ENCODE results near the gene RHOG.

RHOG gene

GRCh38 chr11:3859373-3859881 is 18.7 kb upstream of the RHOG start:
- WGBS, 2 experiments (ENCODE audit: insufficient coverage in 2 of 2): 89 to 96% methylated on average over 3 to 4 of the region's 4 CpGs
- Histone ChIP-seq H3K4me1 (ENCODE audit: control insufficient read depth, insufficient read depth, low read length, poor library complexity, severe bottlenecking) (peaks cover 23% of the 10 kb centered on the region), H3K9me3 (ENCODE audit: control insufficient read depth, low read length) (no peaks in the 10 kb centered on the region), H3K27ac (ENCODE audit: low read depth, low read length, severe bottlenecking) (no peak overlapping the region), H3K36me3 (ENCODE audit: control insufficient read depth, insufficient read depth, low read length) (no peaks in the 10 kb centered on the region), H3K4me3 (ENCODE audit: extremely low read depth, insufficient read depth, low read length, poor library complexity, severe bottlenecking) (no peak overlapping the region)

DNA sequence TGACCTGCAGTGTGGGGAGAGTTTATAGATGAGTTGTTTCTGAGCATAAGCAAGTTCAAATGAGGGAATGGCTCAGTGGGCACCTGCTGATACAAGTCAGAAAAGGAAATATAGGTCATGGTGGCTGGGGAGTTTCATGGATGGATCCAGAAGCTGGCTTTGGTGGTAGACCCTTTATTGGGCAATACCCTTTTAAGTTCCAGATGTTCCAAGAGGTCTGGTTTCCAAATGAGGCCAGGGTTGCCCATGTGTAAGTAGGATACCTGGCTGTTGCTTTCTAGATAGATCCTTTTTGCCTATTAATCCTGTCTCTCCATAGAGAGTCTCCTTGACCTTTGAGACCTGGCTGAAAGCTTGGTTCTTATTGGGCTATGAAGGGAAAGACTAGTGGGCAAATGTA is 16.9 kb upstream of the RHOG start:
- peaks cover 25% of the 10 kb centered on the region for H3K4me1 ChIP-seq (ENCODE audit: control insufficient read depth, insufficient read depth, low read length, poor library complexity, severe bottlenecking)
- H3K27ac ChIP-seq (ENCODE audit: low read depth, low read length, severe bottlenecking): no peak overlapping the region
- no peak overlapping the region for H3K4me3 ChIP-seq (ENCODE audit: extremely low read depth, insufficient read depth, low read length, poor library complexity, severe bottlenecking)
- no peaks in the 10 kb centered on the region for H3K36me3 ChIP-seq (ENCODE audit: control insufficient read depth, insufficient read depth, low read length)
- H3K9me3 ChIP-seq (ENCODE audit: control insufficient read depth, low read length): no peaks in the 10 kb centered on the region

GRCh38 chr11:3856856-3857553 is 16.2 kb upstream of the RHOG start:
- no peaks in the 10 kb centered on the region for H3K36me3 ChIP-seq (ENCODE audit: control insufficient read depth, insufficient read depth, low read length)
- H3K27ac ChIP-seq (ENCODE audit: low read depth, low read length, severe bottlenecking): no peak overlapping the region
- H3K4me1 ChIP-seq (ENCODE audit: control insufficient read depth, insufficient read depth, low read length, poor library complexity, severe bottlenecking): peaks cover 25% of the 10 kb centered on the region
- 85 to 89% methylated on average over 2 to 5 of the region's 5 CpGs for WGBS, 2 experiments (ENCODE audit: insufficient coverage in 2 of 2)
- no peaks in the 10 kb centered on the region for H3K9me3 ChIP-seq (ENCODE audit: control insufficient read depth, low read length)
- peak overlapping the region; percentile 67 for H3K4me3 ChIP-seq (ENCODE audit: extremely low read depth, insufficient read depth, low read length, poor library complexity, severe bottlenecking)

GRCh38 chr11:3855808-3856491 is 15.2 kb upstream of the RHOG start:
- Histone ChIP-seq H3K36me3 (ENCODE audit: control insufficient read depth, insufficient read depth, low read length) (no peaks in the 10 kb centered on the region), H3K27ac (ENCODE audit: low read depth, low read length, severe bottlenecking) (peak overlapping the region; percentile 36), H3K4me1 (ENCODE audit: control insufficient read depth, insufficient read depth, low read length, poor library complexity, severe bottlenecking) (peaks cover 25% of the 10 kb centered on the region), H3K4me3 (ENCODE audit: extremely low read depth, insufficient read depth, low read length, poor library complexity, severe bottlenecking) (peak overlapping the region; percentile 67), H3K9me3 (ENCODE audit: control insufficient read depth, low read length) (no peaks in the 10 kb centered on the region)
- 11 to 14% methylated on average over 25 to 39 of the region's 40 CpGs for WGBS, 2 experiments (ENCODE audit: insufficient coverage in 2 of 2)

- Histone ChIP-seq H3K36me3 (ENCODE audit: control insufficient read depth, insufficient read depth, low read length) (no peaks in the 10 kb centered on the region), H3K4me3 (ENCODE audit: extremely low read depth, insufficient read depth, low read length, poor library complexity, severe bottlenecking) (peak within 1 kb of the TSS; percentile 67), H3K9me3 (ENCODE audit: control insufficient read depth, low read length) (no peaks in the 10 kb centered on the region), H3K4me1 (ENCODE audit: control insufficient read depth, insufficient read depth, low read length, poor library complexity, severe bottlenecking) (peaks cover 20% of the 10 kb centered on the region), H3K27ac (ENCODE audit: low read depth, low read length, severe bottlenecking) (peak within 1 kb of the TSS; percentile 81)
- 1% methylated on average over 76 to 77 of the region's 87 CpGs for WGBS, 2 experiments (ENCODE audit: insufficient coverage in 2 of 2)
These were observed 14.4 kb upstream of the RHOG start, which contains the start of gene STIM1 for GRCh38 chr11:3854977-3855807. Gene STIM1, plus strand, starts transcription at chr11:3855664. Its CDS starts 607 bp downstream, at chr11:3856271.

DNA sequence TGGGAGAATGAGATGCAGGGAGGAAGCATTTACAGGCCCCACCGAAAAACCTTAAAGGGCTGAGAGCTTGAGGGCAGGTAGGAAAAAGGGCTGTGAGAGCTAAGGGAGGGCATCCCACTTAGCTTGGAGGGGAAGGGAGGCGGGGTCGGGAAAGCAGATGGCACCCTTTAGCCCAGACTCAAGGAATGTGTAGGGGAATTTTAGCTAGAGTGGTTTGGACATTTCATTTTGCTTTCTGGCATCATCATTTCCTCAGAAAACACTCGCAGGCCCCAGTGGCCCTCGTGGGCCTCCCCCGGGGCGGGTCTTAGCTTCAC is 13.9 kb upstream of the RHOG start:
- H3K4me3 ChIP-seq (ENCODE audit: extremely low read depth, insufficient read depth, low read length, poor library complexity, severe bottlenecking): peak overlapping the region; percentile 67
- 4 to 17% methylated on average over 5 to 6 of the region's 7 CpGs for WGBS, 2 experiments (ENCODE audit: insufficient coverage in 2 of 2)
- H3K9me3 ChIP-seq (ENCODE audit: control insufficient read depth, low read length): no peaks in the 10 kb centered on the region
- H3K36me3 ChIP-seq (ENCODE audit: control insufficient read depth, insufficient read depth, low read length): no peaks in the 10 kb centered on the region
- no peak overlapping the region for H3K27ac ChIP-seq (ENCODE audit: low read depth, low read length, severe bottlenecking)
- peaks cover 20% of the 10 kb centered on the region for H3K4me1 ChIP-seq (ENCODE audit: control insufficient read depth, insufficient read depth, low read length, poor library complexity, severe bottlenecking)

DNA sequence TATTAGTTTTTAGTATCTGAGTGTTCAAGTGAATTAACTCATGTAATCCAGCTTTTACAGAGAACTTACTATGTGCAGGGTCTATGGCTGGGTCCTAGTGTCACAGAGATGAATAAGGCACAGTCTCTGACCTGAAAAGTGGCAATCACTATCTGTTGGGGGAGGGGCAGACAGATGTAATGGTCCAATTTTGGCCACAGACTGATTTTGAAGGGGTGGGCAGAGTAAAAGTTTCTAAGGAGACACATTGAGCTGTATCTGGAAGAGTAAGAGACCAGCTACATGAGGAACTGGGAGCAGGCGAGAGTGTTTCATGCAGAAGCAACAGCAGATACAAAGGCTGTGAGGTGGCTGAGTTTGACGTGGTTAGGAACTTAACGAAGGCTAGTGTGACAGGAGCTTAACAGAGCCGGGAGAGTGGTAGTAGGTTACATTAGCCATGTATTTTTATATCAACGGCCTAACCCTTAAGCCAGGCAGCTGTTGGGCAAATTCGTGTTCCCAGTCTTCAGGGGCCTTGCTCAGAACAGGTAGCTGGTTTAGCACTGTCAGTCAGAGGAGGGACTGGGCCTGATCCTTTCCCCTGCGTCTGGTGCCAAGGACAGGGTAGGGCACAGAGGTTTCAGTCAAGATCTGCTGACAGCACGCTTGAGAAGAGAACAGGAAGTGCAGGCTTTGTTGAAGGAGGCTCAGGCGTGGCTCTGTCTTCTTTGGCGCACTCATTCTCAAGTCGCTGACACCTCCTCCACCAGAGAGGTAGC is 13.3 kb upstream of the RHOG start:
- no peak overlapping the region for H3K4me3 ChIP-seq (ENCODE audit: extremely low read depth, insufficient read depth, low read length, poor library complexity, severe bottlenecking)
- H3K9me3 ChIP-seq (ENCODE audit: control insufficient read depth, low read length): no peaks in the 10 kb centered on the region
- WGBS, 2 experiments (ENCODE audit: insufficient coverage in 2 of 2): 80 to 82% methylated on average over 8 of the region's 11 CpGs
- H3K4me1 ChIP-seq (ENCODE audit: control insufficient read depth, insufficient read depth, low read length, poor library complexity, severe bottlenecking): peaks cover 17% of the 10 kb centered on the region
- no peaks in the 10 kb centered on the region for H3K36me3 ChIP-seq (ENCODE audit: control insufficient read depth, insufficient read depth, low read length)
- H3K27ac ChIP-seq (ENCODE audit: low read depth, low read length, severe bottlenecking): no peak overlapping the region

- Histone ChIP-seq H3K36me3 (ENCODE audit: control insufficient read depth, insufficient read depth, low read length) (no peaks in the 10 kb centered on the region), H3K4me1 (ENCODE audit: control insufficient read depth, insufficient read depth, low read length, poor library complexity, severe bottlenecking) (peaks cover 16% of the 10 kb centered on the region), H3K27ac (ENCODE audit: low read depth, low read length, severe bottlenecking) (no peak overlapping the region), H3K9me3 (ENCODE audit: control insufficient read depth, low read length) (no peaks in the 10 kb centered on the region), H3K4me3 (ENCODE audit: extremely low read depth, insufficient read depth, low read length, poor library complexity, severe bottlenecking) (no peak overlapping the region)
- WGBS, 2 experiments (ENCODE audit: insufficient coverage in 2 of 2): 100% methylated on average over 1 of the region's 1 CpG; no CpG with 5 or more reads in 1 of the 2 experiments
These were observed 12.7 kb upstream of the RHOG start for GRCh38 chr11:3853545-3853842.

DNA sequence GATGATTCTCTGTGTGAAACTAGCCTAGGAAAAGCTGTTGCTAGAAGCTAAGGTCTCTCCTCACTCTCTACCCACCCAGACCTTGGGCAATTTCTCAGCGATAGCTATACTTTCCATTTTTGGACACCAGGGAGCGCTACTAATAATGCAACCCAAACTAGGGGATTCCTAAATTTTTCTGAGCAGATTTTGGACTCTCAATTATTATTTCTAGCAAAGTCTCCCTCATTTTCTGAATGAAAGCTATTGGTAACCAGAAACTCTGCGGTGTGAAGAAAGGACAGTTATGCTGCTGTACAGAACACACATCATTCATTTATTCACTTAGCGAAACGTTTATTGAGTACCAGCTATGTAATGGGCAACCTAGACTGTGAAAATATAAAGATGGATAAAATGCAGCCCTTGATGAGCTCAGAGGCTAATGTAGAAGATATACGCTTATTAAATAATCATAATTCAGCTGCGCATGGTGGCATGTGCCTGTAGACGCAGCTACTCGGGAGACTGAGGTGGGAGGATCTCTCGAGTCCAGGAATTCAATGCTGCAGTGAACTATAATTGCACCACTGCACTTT is 8.6 kb upstream of the RHOG start:
- no peaks in the 10 kb centered on the region for H3K9me3 ChIP-seq (ENCODE audit: control insufficient read depth, low read length)
- no peaks in the 10 kb centered on the region for H3K36me3 ChIP-seq (ENCODE audit: control insufficient read depth, insufficient read depth, low read length)
- no peak overlapping the region for H3K4me3 ChIP-seq (ENCODE audit: extremely low read depth, insufficient read depth, low read length, poor library complexity, severe bottlenecking)
- H3K27ac ChIP-seq (ENCODE audit: low read depth, low read length, severe bottlenecking): no peak overlapping the region
- H3K4me1 ChIP-seq (ENCODE audit: control insufficient read depth, insufficient read depth, low read length, poor library complexity, severe bottlenecking): peaks cover 5% of the 10 kb centered on the region
- 65 to 67% methylated on average over 7 of the region's 10 CpGs for WGBS, 2 experiments (ENCODE audit: insufficient coverage in 2 of 2)

DNA sequence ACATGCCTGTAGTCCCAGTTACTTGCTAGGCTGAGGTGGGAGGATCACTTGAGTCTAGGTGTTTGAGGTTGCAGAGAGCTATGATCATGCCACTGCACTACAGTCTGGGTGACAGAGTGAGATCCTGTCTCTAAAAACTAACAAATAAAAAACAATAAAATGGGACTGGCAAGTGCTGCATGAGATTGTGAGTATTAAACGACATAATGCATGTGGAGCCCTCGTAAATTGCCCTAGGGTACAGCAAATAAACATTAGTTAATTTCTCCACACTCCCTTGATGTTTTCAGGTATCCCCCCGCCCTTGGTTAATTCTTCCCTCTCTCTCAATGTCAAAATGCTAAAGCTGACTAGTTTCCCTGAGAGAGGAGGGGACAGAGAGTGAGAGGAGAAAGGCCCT is 4.9 kb upstream of the RHOG start:
- WGBS, 2 experiments (ENCODE audit: insufficient coverage in 2 of 2): 90% methylated on average over 2 of the region's 3 CpGs; no CpG with 5 or more reads in 1 of the 2 experiments
- no peak overlapping the region for H3K4me3 ChIP-seq (ENCODE audit: extremely low read depth, insufficient read depth, low read length, poor library complexity, severe bottlenecking)
- no peaks in the 10 kb centered on the region for H3K36me3 ChIP-seq (ENCODE audit: control insufficient read depth, insufficient read depth, low read length)
- no peaks in the 10 kb centered on the region for H3K9me3 ChIP-seq (ENCODE audit: control insufficient read depth, low read length)
- no peaks in the 10 kb centered on the region for H3K4me1 ChIP-seq (ENCODE audit: control insufficient read depth, insufficient read depth, low read length, poor library complexity, severe bottlenecking)
- no peak overlapping the region for H3K27ac ChIP-seq (ENCODE audit: low read depth, low read length, severe bottlenecking)
